ENCODE results near the gene CNGB1.

DNA sequence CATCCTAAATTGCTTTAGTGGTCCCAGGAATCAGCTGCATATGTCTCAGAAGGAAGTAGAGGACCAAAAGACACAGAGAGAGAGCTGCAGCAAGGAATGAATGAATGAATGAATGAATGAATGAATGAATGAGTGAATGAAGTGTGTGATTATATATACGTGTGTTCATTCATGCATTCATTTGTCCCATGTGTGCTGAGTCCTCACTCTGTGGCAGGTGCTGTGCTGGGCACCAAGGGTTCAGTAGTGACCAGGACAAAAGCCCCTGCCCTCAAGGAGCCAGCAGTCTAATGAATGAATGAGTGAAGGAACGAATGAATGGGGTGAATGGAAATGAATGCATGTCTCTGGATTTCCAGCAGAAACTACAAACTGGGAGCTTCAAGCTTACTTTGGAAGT is 9.4 kb downstream of the CNGB1 start:
- TF ChIP-seq, protein P1, sequence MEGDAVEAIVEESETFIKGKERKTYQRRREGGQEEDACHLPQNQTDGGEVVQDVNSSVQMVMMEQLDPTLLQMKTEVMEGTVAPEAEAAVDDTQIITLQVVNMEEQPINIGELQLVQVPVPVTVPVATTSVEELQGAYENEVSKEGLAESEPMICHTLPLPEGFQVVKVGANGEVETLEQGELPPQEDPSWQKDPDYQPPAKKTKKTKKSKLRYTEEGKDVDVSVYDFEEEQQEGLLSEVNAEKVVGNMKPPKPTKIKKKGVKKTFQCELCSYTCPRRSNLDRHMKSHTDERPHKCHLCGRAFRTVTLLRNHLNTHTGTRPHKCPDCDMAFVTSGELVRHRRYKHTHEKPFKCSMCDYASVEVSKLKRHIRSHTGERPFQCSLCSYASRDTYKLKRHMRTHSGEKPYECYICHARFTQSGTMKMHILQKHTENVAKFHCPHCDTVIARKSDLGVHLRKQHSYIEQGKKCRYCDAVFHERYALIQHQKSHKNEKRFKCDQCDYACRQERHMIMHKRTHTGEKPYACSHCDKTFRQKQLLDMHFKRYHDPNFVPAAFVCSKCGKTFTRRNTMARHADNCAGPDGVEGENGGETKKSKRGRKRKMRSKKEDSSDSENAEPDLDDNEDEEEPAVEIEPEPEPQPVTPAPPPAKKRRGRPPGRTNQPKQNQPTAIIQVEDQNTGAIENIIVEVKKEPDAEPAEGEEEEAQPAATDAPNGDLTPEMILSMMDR (IDR thresholded peaks at IDR 0.05 in 8 of 11, conservative IDR thresholded peaks at IDR 0.05 in 3 of 11), result no peak
- no peak for TF ChIP-seq POLR2A (IDR thresholded peaks at IDR 0.05)
